GM12872 (cell line): Measurements from ENCODE around the gene AZIN2.

Experiments
- TF ChIP-seq, protein P1 (sequence below): IDR thresholded peaks from 3 replicates; pipeline ENCODE4 v1.5.1; 2011; ENCODE audit warnings: low read depth, mild to moderate bottlenecking, low read length, moderate library complexity; ENCODE audit not compliant: insufficient read depth

The AZIN2 gene

GRCh38 chr1:33149453-33150190, 68.7 kb downstream of the AZIN2 start:
- TF ChIP-seq, protein P1, sequence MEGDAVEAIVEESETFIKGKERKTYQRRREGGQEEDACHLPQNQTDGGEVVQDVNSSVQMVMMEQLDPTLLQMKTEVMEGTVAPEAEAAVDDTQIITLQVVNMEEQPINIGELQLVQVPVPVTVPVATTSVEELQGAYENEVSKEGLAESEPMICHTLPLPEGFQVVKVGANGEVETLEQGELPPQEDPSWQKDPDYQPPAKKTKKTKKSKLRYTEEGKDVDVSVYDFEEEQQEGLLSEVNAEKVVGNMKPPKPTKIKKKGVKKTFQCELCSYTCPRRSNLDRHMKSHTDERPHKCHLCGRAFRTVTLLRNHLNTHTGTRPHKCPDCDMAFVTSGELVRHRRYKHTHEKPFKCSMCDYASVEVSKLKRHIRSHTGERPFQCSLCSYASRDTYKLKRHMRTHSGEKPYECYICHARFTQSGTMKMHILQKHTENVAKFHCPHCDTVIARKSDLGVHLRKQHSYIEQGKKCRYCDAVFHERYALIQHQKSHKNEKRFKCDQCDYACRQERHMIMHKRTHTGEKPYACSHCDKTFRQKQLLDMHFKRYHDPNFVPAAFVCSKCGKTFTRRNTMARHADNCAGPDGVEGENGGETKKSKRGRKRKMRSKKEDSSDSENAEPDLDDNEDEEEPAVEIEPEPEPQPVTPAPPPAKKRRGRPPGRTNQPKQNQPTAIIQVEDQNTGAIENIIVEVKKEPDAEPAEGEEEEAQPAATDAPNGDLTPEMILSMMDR: no peak

DNA sequence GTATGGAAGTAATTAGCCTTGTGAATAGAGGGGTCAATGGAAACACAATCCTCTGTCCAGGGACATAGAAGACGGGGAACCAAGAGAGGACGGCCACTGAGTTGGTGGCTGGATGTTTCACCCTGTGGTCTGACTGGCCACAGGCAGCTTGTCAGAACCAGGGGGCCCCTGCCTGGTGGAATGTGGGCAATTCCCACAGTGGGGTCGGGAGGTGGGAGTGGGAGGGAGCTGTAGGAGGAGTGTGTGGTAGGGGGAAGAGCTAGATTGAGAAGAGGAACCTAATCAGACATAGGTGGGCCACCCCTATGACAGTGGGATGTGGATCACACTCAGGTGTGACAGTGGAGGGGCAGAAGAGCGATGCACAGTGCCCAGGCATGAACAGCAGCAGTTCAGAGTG, 69.6 kb downstream of the AZIN2 start:
- TF ChIP-seq, protein P1: no peak

DNA sequence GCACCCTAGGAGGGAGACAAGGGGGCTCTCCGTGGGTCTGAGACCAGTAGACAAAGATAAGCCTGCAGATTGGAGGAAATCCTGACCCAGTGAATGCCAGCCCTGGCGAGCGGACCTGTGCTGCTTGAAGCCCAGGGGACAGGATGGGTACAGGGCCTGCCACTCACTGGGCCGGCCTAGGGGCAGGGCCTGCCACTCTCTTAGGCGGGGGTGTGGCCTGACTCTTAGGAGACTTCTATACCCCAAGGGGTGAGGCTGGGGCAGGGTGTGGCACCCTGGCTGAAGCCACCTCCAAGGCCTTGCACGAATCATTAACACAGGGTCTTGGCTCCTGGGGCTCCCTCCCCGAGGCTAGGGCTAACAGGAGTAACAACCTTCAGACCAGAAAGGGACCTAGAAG, 70.2 kb downstream of the AZIN2 start:
- TF ChIP-seq, protein P1: no peak

- TF ChIP-seq, protein P1: no peak
Observed at GRCh38 chr1:33152685-33153432, 71.9 kb downstream of the AZIN2 start.

- TF ChIP-seq, protein P1: no peak
Observed at GRCh38 chr1:33153650-33154049, 72.7 kb downstream of the AZIN2 start.

GRCh38 chr1:33155877-33156538, 75.1 kb downstream of the AZIN2 start:
- TF ChIP-seq, protein P1: no peak

GRCh38 chr1:33157131-33157530, 76.2 kb downstream of the AZIN2 start:
- TF ChIP-seq, protein P1: no peak
